ENCODE results near the gene CBFB.

- TF ChIP-seq CTCF (conservative IDR thresholded peaks at IDR 0.05), result no peak
- no peak for TF ChIP-seq ZFX (IDR thresholded peaks at IDR 0.05)
Observed at GRCh38 chr16:67050796-67051195, 21.8 kb downstream of the CBFB start.

Measured in C4-2B (cell line).